Dermis blood vessel endothelial cell (primary cell): ENCODE measurements around the gene ANGEL2. TPM values are rescaled to one million over a fixed set of nuclear protein-coding genes. Genes with fewer than 3 reads are reported as not detected.
"Not testable (repeated sequence)": the region's sequence is repeated elsewhere in the genome, so short reads cannot be mapped to it uniquely, and the experiment has no call there.

Source experiments
- DNase-seq: peaks from one replicate; pipeline ENCODE4 v3.0.0; 2010
- total RNA-seq: library from RNA; depleted of rRNA; stranded (reverse); fragments of >200 nt; gene quantifications from 2 replicates; pipeline ENCODE4 v1.2.3, GENCODE V29; 2014

Gene ANGEL2
- total RNA-seq, 1 donor from 2014 or later = 43.1 TPM

DNA sequence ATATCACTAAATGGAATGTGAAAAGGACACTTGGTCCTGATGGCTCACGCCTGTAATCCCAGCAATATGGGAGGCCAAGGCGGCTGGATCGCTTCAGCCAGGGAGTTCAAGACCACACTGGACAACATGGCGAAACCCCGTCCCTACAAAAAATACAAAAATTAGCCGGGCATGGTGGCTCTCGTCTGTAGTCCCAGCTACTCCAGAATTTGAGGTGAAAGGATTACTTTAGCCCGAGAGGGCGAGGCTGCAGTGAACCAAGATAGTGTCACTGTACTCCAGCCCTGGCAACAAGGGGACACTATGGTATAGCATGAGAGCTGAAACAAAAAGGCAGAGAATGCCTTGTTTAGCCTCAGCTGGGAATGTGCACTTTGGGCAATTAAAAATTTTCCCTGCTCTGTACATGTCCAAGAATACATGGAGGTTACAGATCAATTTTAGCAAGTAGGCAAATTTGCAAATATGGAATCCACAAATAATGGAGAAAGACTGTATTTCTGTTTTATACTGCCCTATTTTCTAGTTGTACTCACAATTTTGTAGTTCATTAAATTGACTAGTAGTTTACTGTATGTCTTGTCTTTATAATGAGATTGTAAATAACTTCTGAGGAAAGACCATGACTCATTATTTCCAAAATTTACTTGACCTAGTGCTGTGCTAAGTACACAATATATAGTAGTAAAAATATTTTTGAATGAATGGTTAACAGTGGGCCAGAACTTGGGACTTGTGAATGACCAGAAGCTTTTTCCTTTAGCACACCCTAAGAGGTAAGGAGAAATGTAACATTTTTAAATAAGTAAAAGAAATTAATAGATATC lies 2.0 kb upstream of the ANGEL2 start:
- no peak for DNase-seq

DNA sequence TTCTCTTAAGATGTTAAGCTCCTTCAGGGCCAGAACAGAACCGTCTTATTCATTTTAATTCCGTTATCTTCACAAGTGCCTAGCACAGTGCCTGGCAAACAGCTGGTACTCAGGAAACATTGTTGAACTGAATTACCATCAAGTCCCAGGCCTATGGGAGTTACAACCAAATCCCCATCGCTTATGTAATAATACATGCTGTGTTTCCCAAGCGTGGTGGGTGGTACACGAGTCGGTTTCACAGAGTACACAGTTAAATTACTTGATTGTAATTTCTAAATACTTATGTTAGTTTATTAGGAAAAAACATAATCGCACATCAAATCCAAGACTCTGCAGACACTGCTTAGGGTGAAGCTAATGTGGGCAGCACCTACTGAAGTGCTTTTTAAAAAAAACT lies 1.0 kb downstream of the ANGEL2 start:
- DNase-seq = peak; percentile 28

DNA sequence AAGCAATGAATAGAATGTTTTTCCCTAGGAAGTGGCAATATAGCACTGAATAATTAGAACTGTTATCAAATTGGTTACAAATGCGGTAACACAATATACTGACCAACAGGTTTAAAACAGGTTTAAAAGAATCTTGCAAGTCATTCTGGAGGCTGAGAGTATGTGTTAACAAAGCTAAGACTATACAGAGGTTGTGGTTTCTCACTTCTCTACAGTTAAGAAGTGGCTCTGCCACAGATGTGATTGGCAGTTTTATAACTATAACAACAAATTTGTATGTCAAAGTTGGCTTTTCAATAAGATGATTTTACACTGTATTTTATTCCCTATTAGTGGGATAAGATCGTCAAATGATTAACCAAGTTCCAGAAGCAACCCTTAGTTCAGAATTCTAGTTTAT lies 7.1 kb downstream of the ANGEL2 start:
- no peak for DNase-seq

DNA sequence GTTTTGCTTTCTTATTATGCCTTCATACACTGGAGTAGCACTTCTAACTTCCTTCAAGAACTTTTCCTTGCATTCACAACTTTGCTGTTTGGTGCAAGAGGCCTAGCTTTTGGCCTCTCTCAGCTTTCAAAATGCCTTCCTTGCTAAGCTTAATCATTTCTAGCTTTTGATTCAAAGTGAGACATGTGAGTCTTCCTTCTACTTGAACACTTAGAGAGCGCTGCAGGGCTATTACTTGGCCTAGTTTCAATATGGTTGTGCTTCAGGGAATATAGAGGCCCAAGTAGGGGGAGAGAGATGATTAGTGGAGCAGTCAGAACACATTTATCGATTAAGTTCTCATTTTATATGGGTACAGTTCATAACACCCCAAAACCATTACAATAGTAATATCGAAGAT lies 12.4 kb downstream of the ANGEL2 start:
- no peak for DNase-seq

DNA sequence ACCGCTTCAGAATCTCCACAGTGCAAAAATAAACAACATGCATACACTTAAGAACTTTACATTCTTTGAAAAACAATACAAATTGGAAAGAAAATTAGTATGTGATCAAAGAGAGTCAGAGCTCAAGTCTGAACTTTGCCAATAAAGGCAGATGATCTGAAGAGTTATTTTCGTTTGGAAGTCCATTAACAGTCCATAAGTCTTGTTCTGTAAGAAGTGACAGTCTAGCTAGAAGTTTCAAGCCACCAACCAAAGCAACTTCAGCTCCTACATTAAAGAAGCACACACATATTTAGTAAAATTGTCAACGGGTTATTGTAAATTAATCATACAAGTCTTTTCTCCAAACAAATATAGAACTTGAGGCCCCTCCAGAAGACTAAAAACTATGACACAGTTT lies 20.7 kb downstream of the ANGEL2 start:
- no peak for DNase-seq

DNA sequence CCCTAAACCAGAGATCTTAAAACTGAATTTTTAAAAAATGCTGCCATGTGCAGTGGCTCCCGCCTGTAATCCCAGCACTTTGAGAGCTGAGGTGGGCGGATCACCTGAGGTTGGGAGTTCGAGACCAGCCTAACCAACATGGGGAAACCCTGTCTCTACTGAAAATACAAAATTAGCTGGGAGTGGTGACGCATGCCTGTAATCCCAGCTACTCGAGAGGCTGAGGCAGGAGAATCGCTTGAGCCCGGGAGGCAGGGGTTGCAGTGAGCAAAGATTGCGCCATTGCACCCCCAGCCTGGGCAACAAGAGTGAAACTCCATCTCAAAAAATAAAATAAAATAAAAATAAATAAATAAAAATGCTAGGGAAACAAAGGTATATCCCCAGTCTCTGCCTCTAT lies 21.7 kb downstream of the ANGEL2 start:
- DNase-seq = not testable (repeated sequence)

DNA sequence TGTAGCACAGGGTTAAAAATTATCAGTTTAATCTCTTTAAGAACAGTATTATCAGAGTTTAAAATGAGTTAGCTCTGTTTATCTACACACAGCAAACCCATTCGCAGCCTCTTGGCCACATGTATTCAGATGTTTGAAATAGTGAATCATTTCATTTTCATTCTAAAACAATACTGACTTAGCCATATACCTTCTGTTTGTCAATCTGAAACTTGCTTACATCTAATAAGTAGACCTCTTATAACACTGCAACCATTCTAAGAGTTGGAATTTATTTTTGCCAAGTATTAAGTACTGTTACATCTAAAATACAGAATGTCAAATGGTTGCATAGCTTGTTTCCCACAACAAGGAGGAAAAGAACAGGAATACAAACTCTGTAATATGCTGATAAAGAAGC lies 25.4 kb downstream of the ANGEL2 start:
- DNase-seq = no peak

DNA sequence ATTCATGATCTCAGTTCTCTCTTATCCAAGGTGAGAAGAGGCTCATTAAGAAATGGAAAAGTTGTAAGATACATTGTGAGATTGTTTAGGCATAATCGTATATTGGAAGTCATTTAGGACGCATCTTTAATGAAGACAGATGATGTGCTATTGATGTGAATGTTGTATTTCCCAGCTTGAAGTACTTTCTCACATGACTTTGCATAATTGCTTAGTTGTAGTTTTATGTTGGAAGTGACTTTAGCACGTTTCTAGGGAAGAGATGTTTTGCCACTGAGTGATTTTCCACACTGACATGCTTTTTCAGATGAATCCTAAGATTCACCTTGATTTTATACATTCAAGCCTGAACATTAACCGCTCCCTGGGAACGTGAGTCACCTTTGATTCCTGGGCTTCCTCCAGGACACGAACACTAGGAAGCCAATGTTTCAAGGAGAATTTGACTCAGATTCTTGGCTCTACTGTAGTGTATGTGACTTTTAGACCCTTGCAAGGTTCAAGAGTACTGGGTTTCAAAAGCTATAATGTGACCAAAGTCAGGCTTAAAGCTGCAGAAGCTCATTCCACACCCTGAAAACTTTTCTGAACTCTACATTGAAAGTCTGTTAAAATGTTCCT lies 27.9 kb downstream of the ANGEL2 start:
- DNase-seq = peak; percentile 16

DNA sequence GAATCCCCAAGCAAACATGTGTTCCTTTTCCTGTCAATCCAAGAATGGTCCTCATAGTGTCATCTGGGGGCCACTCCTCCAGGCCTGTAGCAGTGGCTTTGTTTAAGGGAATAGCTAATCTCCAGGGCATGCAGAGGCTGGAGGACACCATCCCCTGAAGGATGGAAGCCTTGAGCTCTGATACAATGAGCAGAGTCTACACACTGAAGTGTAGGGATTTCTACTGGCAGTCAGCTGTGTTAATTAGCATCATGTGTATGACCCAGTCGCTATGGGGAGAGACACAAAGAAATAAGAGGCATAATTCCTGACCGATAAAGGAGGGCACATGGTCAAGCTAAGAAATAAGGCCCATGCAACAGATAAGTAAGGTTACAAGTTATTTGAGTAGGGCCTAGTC lies 29.1 kb downstream of the ANGEL2 start:
- DNase-seq = no peak

DNA sequence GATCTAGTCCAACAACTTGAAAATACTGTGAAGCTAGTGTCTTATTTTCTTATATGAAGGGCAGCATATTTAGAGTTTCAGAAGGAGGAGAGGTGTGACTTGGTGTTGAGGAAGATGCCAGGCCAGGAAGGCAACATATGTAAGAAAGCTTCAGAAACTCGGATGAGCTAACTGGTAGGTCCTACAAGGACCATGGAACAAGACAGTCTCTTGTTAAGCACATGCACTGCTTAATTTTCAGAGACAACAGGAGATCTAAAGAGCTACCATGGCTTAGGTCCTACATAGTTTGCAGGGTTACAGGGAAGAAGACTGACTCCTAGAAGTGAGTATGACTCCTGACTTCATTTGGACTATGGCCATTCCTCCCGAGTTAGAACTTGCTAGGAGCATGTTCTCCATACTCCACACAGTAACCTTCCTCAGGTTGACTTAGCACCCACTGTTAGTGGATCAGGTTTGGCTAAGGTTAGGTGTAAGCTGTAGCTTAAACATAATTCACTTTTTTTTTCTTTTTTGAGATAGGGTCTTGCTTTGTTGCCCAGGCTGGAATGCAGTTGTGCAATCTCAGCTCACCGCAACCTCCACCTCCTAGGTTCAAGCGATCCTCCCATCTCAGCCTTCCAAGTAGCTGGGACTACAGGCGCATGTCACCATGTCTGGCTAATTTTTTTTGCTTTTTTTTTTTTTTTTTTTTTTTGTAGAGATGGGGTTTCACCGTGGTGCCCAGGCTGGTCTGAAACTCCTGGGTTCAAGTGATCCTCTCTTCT lies 31.0 kb downstream of the ANGEL2 start:
- no peak for DNase-seq

DNA sequence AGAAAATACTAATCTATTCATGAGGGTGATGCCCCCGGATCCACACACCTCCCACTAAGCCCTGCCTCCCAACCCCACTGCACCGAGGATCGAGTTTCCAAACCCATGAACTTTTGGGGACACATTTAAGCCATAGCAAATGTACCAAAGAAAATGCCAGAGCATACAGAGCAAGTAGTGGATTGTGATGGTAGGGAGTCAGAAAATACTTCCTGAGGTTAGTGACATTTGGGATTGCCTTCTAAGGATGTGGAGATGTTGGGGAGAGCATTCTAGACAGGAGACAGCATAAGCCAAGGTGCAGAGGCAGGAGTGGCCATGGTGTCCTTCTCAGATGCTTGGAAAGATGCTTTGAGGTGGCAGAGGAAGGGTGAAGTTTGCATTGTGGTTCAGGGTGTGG lies 32.2 kb downstream of the ANGEL2 start:
- no peak for DNase-seq

DNA sequence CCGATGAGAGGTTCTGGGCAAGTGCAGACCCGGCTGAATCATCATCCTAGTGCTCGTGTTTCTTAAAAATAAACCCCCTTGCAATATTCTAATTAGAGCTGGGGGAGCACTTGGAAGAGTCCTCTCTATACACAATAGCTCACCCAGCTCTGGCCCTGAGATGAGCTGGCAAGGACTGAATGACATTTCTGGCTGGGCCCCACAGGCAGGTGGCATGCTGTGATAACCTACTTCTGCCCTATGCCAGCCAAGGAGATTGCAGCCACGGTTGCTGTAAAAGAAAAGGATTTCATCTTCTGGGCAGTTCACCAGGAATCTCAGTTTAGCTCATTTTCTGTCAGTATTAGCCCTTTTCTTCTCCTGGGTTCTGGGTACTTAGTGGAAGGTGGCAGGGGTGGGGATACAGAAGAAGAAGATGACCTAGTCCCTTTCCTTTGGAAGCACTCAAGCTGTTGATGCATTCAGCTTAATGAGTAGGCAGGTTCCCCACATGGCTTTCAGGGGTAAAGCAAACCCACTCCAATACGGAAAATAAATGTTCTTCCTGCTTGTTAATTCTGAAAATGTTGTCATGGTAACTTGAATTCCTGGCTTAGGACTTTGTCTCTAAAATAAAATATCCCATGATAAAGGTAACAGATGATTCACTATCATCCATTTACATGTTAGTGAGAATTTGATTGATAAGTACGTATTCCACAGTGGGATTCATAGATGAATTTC lies 33.1 kb downstream of the ANGEL2 start:
- DNase-seq = no peak

DNA sequence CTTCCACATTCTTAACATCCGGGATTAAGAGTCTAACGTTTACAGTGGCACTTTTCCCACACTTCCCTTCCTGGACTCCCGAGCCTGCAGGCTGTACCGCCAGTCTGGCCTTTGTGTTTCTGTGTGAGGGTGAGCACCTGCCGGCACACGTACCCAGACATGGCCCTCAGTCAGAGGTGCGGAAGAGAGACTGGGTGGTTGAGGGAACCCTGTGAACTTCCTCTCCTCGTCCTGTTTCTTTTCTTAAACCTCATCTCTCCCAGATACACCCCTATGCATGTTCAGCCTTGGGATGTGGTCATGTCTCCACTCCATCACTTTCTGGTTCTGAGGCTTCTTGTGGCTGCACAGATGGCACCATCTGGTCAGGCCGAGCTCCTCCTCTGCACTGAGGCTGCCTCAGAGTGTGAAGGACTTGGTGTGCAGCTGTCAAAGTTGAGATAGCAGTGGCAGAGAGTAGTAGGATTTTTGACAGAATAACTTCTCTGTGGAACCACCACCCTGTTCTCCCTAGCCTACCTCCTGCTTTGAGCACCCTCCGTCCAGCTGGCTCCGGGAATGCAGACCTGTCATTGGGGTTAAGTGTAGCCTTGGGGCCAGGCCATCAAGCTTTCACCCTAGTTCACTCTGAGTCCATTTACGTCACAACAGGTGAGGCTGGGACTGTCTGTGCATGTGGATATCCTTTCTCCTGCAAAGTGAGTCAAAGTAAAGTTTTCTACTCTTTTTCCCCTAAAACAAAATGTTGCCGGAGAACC lies 33.9 kb downstream of the ANGEL2 start:
- DNase-seq = no peak

DNA sequence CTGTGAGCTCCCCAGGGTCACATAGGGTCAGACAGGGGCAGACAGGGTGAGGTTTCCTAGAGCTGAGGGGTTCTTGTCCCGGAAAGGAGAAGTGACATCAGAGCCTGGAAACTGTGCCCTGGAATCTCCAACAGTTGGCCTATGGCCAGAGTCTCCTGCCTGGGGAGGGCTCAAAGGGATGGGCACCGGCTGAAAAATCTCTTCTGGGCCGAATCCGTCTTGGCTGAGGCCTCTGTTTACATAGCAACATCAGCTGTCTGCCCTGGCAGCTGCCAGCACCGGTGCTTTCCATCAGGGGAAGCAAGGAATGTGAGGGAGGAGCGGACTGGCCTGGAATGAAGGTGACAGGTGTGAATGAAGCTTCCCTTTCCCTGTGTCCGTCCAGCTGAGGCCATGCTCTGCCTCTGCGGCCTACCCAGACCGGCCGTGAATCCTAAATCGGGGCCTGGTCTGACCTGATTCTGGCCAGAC lies 34.6 kb downstream of the ANGEL2 start:
- peak; percentile 24 for DNase-seq

DNA sequence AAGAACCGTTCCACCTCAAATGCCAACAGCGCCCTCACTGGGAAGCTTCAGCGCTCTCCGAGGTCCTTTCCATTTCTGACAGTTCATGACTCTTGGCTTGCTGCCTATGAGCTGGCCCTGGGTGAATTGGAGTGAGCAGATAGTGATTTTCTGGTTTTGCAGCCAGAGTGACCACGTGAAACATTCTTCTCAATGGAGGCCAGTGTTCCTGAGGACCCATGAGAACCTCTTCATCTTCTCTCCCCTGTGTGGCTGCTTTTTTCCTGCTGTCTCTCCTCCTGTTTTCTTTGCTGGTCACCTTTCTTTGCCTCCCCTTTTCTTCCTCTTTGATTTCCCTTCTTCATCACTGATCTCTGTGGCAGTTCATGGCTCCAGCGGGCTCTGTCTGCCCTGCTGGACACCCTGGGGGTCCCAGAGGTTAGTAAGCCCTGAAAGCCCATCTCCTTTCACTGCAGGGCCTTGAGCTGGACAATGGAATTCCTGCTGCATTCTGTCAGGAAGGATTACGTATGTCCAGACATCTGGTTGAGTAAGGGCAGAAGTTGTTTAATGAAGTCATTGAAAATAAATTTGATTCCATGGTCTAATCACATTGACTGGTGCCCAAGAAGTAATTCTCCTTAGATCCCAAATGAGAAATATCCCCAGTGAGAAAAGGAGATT lies 35.4 kb downstream of the ANGEL2 start:
- peak; percentile 50 for DNase-seq

DNA sequence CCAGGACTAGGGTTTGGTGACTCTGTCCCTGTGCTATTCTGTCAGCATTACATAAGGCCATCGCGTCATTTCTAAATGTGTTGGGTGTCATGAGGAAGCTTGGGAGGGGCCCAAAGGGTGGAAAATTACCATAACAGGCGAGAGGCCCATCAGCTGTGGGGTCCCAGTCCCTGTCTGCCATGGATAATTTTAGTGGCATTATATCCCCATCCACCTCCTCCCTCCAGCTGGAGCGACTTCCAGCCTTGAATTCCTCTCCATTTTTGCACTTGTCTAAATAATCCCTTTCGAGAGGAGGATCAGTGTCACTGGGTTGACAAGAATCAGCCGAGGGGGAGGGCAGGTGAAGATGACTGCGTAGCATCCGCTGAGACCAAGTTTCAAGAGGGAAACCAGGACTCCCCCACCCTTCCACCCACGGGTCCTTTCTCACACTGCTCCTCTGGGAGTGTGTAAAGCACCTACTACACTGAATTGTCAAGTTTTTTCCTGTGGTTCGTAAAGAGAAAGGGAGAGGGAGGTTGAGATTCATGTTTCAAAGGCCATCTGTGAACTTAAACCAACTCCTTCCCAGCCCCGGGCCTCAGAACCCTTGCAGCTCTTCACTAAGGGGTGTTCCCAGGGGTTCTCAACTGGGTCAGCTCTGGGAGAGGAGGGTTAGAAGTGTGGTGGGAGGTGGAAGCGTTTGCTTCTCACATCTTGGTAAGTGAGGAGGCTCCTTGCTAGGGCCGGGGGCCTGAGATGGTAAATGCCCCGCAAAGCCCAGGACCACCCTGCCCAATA lies 36.1 kb downstream of the ANGEL2 start:
- DNase-seq = no peak

DNA sequence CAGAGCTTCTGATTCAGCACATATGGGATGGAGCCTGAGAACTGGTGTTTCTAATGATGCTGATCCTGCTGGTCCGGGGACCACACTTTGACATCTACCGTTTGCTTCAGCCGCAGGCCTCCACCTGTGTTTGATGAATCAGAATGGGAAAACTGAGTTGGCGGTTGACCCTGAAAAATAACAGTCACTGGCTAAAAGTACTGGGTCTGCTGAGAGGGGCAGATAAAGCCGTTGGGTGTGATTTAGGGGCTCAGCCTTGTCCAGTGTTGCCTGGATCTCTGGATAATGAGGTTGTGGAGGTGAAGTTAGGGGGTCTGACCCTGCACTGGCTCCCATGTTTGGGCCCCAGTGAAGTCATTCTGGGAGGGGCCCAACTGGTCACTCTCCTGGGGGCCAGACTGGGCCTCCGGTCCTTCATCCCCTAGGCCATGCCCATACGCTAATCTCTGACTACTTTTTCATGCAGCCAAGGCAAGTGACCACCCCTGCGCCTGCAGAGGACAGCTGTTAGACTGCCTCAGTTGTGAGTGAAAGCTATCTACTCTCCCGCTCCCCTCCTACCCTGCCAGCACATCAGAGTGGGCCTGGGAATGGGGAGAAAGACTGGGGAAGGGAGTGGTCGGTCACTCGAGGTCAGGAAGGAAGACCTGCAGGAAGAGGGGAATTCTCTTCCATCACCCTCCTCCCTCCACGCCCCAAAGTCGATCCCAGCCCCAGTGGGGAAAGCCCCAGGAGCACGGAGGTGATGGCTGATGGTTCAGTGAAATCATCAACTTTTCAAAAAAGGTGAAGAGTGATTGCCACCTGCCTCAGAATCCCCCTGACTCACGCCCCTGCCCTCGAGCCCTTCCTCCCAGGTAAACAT lies 37.7 kb downstream of the ANGEL2 start:
- no peak for DNase-seq

DNA sequence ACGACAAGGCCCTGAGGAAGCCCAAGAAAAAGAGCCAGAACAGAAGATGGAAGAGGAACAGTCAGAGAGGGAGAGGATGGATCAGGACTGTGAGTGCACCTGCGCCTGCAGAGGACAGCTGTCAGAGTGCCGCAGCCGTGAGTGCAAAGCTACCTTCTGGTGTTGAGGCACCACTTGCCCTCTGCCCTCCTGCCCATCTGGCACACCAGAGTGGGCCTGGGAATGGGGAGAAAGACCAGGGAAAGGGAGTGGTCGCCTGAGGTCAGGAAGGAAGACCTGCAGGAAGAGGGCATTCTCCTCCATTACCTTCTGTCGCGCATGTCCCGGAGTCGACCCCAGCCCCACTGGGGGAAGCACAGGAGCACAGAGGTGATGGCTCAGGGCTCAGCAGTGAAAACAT lies 39.1 kb downstream of the ANGEL2 start:
- DNase-seq = no peak

DNA sequence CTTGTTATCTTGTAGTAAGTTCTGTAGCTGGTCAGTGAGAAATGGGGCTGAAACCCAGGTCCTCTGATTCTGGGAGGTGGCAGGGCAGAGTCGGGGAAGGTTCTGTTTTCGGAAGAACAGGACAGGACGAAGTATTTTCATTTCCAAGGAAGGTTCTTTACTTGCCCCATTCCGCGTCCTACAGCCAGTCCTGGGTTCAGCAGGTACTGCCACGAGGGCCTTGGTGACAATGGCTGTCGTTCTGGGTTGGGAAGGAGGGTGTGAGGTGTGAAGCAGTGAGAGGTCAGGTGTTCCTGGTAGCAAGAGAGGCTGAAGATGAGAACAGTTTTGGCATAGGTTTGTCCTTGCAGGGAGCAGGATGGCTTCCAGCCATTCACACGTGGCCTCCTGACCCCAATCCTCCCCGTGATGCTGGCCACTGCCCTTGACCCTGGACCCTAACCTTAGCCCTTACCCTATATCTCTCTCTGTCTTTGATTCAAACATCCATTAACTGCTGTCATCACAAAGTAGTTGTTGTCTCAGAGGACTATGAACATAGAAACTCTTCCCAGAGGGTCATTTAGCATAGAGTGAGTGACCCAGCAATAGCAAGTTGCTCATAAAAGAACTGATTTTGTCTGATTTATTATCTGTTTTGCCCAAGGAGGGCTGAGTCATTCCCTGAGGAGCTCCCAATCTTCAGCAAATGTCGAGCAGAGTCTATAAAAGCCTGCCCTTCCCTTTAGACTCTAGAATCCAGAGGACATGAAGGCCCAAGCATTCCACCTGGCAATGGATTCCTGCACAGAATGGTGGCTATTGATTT lies 40.4 kb downstream of the ANGEL2 start:
- DNase-seq = no peak
